SJSA1 (cell line): ENCODE data around the gene SLC1A7. TPM values are rescaled to one million over a fixed set of nuclear protein-coding genes. Genes with fewer than 3 reads are reported as not detected.

ENCODE experiments used
- DNase-seq, 2 experiments: peaks; one replicate each; pipeline ENCODE4 v3.0.0-alpha.2; 2015 to 2020; ENCODE audit warnings: low spot score in 2 of 2, low read depth in 1 of 2
- H3K27ac ChIP-seq: fragments of 250-450 bp; sonication (Bioruptor Pico); 2 replicates; pipeline ENCODE4 v1.5.1; 2020; ENCODE audit warnings: mild to moderate bottlenecking, moderate library complexity
- H3K27me3 ChIP-seq: fragments of 250-450 bp; sonication (Bioruptor Pico); replicated peaks from 2 replicates; pipeline ENCODE4 v1.5.1; 2020; ENCODE audit warnings: mild to moderate bottlenecking, moderate library complexity
- H3K36me3 ChIP-seq: fragments of 250-450 bp; sonication (Bioruptor Pico); 2 replicates; pipeline ENCODE4 v1.5.1; 2020; ENCODE audit warnings: mild to moderate bottlenecking
- H3K4me1 ChIP-seq: fragments of 250-450 bp; sonication (Bioruptor Pico); replicated peaks from 2 replicates; pipeline ENCODE4 v1.6.1; 2021; ENCODE audit warnings: mild to moderate bottlenecking
- H3K4me3 ChIP-seq: fragments of 250-450 bp; sonication (Bioruptor Pico); 2 replicates; pipeline ENCODE4 v1.5.1; 2020; ENCODE audit warnings: mild to moderate bottlenecking
- H3K9me3 ChIP-seq: fragments of 250-450 bp; sonication (Bioruptor Pico); replicated peaks from 2 replicates; pipeline ENCODE4 v1.5.1; 2020; ENCODE audit warnings: mild to moderate bottlenecking
- total RNA-seq: library from RNA; depleted of rRNA; stranded (reverse); fragments of >200 nt; shearing (Covaris generic); gene quantifications from 2 replicates; pipeline ENCODE4 v1.2.3, GENCODE V29; 2014

The SLC1A7 gene
- total RNA-seq, 1 experiment from 2014 or later: 12.1 TPM

- no peaks in the 10 kb centered on the region for H3K36me3 ChIP-seq
- H3K27ac ChIP-seq: peak overlapping the region; percentile 28; the same call in 1 of the 2 replicates
- H3K4me1 ChIP-seq: peaks cover 49% of the 10 kb centered on the region
- DNase-seq: peak in 1 of 2 experiments; percentile 38
- H3K4me3 ChIP-seq: no peak overlapping the region
- H3K27me3 ChIP-seq: no peaks in the 10 kb centered on the region
- H3K9me3 ChIP-seq: no peaks in the 10 kb centered on the region
Observed at GRCh38 chr1:53174971-53175913, 32.8 kb upstream of the SLC1A7 start.

GRCh38 chr1:53172426-53173128, 30.1 kb upstream of the SLC1A7 start:
- H3K4me3 ChIP-seq: no peak overlapping the region
- no peaks in the 10 kb centered on the region for H3K9me3 ChIP-seq
- H3K4me1 ChIP-seq: peaks cover 40% of the 10 kb centered on the region
- DNase-seq: peak; percentile 61 to 77
- H3K27ac ChIP-seq: peak overlapping the region; percentile 61
- H3K36me3 ChIP-seq: no peaks in the 10 kb centered on the region
- H3K27me3 ChIP-seq: no peaks in the 10 kb centered on the region

GRCh38 chr1:53166912-53167311, 24.5 kb upstream of the SLC1A7 start:
- Histone ChIP-seq H3K36me3 (no peaks in the 10 kb centered on the region), H3K27ac (no peak overlapping the region), H3K27me3 (no peaks in the 10 kb centered on the region), H3K4me3 (no peak overlapping the region), H3K4me1 (peaks cover 1% of the 10 kb centered on the region), H3K9me3 (no peaks in the 10 kb centered on the region; the same call in 1 of the 2 replicates)
- DNase-seq: no peak

- no peaks in the 10 kb centered on the region; the same call in 1 of the 2 replicates for H3K9me3 ChIP-seq
- H3K27me3 ChIP-seq: no peaks in the 10 kb centered on the region
- H3K36me3 ChIP-seq: no peaks in the 10 kb centered on the region
- no peak overlapping the region for H3K4me3 ChIP-seq
- no peak overlapping the region for H3K27ac ChIP-seq
- no peak for DNase-seq
- no peaks in the 10 kb centered on the region for H3K4me1 ChIP-seq
Observed at GRCh38 chr1:53166366-53166765, 23.9 kb upstream of the SLC1A7 start.

- Histone ChIP-seq H3K4me3 (no peak overlapping the region), H3K4me1 (no peaks in the 10 kb centered on the region), H3K9me3 (no peaks in the 10 kb centered on the region; the same call in 1 of the 2 replicates), H3K36me3 (no peaks in the 10 kb centered on the region), H3K27me3 (no peaks in the 10 kb centered on the region), H3K27ac (no peak overlapping the region)
- DNase-seq: no peak
Observed at GRCh38 chr1:53165408-53165961, 23.0 kb upstream of the SLC1A7 start.

DNA sequence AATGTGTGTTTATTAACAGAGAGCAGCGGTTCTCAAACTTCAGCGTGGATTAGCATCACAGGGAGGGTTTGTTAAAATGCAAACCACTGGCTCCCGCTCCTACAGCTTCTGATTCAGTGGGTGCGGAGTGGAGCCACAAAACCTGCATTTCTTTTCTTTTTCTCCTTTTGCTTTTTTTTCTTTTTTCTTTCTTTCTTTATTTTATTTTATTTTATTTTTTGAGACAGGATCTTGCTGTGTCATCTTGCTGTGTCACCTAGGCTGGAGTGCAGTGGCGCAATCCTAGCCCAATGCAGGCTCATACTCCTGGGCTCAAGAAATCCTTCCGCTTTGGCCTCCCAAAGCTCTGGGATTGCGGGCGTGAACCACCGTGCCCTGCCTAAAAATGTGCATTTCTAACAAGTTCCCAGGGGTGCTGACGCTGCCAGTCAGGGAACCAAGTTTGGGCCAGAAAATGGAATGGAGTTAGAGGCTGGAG, 20.9 kb upstream of the SLC1A7 start:
- no peaks in the 10 kb centered on the region for H3K4me1 ChIP-seq
- no peak for DNase-seq
- no peaks in the 10 kb centered on the region for H3K27me3 ChIP-seq
- H3K36me3 ChIP-seq: no peaks in the 10 kb centered on the region
- H3K9me3 ChIP-seq: no peaks in the 10 kb centered on the region; the same call in 1 of the 2 replicates
- H3K27ac ChIP-seq: no peak overlapping the region
- no peak overlapping the region for H3K4me3 ChIP-seq

- no peaks in the 10 kb centered on the region; the same call in 1 of the 2 replicates for H3K9me3 ChIP-seq
- H3K4me3 ChIP-seq: no peak overlapping the region
- no peak for DNase-seq
- H3K27ac ChIP-seq: no peak overlapping the region
- H3K4me1 ChIP-seq: no peaks in the 10 kb centered on the region
- no peaks in the 10 kb centered on the region for H3K36me3 ChIP-seq
- H3K27me3 ChIP-seq: no peaks in the 10 kb centered on the region
Observed at GRCh38 chr1:53162621-53163020, 20.2 kb upstream of the SLC1A7 start.

- Histone ChIP-seq H3K27ac (no peak overlapping the region), H3K4me1 (no peaks in the 10 kb centered on the region), H3K4me3 (no peak overlapping the region), H3K9me3 (no peaks in the 10 kb centered on the region; the same call in 1 of the 2 replicates), H3K27me3 (no peaks in the 10 kb centered on the region), H3K36me3 (no peaks in the 10 kb centered on the region)
- no peak for DNase-seq
Observed at GRCh38 chr1:53160924-53161378, 18.5 kb upstream of the SLC1A7 start.

DNA sequence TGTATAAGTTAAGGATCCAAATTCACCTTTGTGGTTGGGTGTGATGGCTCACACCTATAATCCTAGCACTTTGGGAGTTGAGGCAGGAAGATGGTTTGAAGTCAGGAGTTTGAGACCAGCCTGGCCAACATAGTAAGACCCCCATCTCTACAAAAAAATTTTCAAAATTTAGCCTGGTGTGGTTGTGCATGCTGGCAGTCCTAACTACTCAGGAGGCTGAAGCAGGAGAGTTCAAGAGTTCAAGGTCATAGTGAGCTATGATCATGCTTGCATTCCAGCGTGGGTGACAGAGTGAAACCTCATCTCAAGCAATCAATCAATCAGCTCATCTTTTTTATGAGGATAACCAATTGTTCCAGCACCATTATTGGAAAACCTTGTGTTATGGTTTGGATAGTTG, 16.5 kb upstream of the SLC1A7 start:
- no peak overlapping the region for H3K27ac ChIP-seq
- DNase-seq: no peak
- H3K27me3 ChIP-seq: no peaks in the 10 kb centered on the region
- H3K9me3 ChIP-seq: no peaks in the 10 kb centered on the region
- no peak overlapping the region for H3K4me3 ChIP-seq
- no peaks in the 10 kb centered on the region for H3K36me3 ChIP-seq
- no peaks in the 10 kb centered on the region for H3K4me1 ChIP-seq

DNA sequence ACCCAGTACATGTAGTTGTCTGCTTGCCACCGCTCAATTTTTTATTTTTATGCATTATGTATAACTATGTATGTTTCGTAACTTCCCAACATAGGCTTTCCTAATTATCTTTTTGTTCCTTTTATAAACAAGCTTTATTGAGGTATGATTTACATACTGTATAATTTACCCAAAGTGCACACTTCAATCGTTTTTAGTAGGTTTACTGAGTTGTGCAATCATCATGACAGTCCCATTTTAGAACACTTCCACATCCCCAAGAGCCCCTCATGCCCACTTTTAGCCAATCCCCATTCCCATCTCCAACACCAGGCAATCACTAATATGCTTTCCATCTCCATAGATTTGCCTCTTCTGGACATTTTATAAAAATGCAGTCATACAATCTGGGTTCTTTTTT, 14.3 kb upstream of the SLC1A7 start:
- no peak overlapping the region for H3K4me3 ChIP-seq
- no peaks in the 10 kb centered on the region for H3K36me3 ChIP-seq
- H3K4me1 ChIP-seq: no peaks in the 10 kb centered on the region
- no peak for DNase-seq
- H3K27me3 ChIP-seq: no peaks in the 10 kb centered on the region
- H3K9me3 ChIP-seq: no peaks in the 10 kb centered on the region
- H3K27ac ChIP-seq: no peak overlapping the region

DNA sequence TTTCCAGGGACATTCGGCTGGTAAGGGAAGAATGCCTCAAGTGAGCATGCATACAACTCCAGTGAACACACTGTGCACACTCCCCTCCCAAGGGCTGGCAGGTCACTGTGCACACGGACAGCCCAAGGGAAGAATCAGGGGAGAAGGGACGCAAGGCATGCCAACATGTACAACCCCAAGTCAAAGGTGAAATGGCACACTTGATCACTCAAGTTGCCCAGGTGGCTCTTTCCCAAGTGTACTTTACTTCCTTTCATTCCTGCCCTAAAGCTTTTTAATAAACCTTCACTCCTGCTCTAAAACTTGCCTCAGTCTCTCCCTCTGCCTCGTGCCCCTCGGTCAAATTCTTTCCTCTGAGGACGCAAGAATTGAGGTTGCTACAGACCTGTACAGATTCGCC, 13.5 kb upstream of the SLC1A7 start:
- no peaks in the 10 kb centered on the region for H3K36me3 ChIP-seq
- no peaks in the 10 kb centered on the region for H3K27me3 ChIP-seq

DNA sequence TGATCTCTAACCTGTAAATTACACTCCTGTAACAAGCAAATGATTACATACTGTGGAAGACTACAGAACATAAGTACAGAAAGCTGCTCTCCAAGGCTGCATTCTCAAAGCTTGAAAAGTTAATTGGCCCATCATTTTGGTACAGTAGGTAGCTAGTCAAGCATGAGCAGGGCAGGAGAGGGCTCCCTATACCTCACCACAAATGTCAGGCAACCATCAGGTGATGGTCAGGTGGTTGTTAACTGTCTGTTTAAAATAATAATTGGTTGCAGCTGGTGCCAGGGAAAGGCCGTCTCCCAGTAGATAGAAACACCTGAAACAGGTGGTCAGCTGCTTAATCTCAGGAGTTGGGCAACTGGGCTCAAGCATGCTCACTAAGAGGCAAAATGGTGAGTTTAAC, 13.1 kb upstream of the SLC1A7 start:
- Histone ChIP-seq H3K36me3 (no peaks in the 10 kb centered on the region), H3K4me3 (no peak overlapping the region), H3K27ac (no peak overlapping the region), H3K4me1 (no peaks in the 10 kb centered on the region), H3K27me3 (no peaks in the 10 kb centered on the region), H3K9me3 (no peaks in the 10 kb centered on the region)
- DNase-seq: no peak

More for the DNA sequence above, 13.5 kb upstream of the SLC1A7 start:
- Histone ChIP-seq H3K4me1 (no peaks in the 10 kb centered on the region), H3K9me3 (no peaks in the 10 kb centered on the region), H3K27ac (no peak overlapping the region), H3K4me3 (no peak overlapping the region)
- no peak for DNase-seq

- Histone ChIP-seq H3K4me1 (no peaks in the 10 kb centered on the region), H3K9me3 (no peaks in the 10 kb centered on the region), H3K36me3 (no peaks in the 10 kb centered on the region), H3K27me3 (no peaks in the 10 kb centered on the region), H3K27ac (no peak overlapping the region), H3K4me3 (no peak overlapping the region)
- DNase-seq: no peak
Observed at GRCh38 chr1:53154859-53155438, 12.5 kb upstream of the SLC1A7 start.
